NCI-H1048 (cell line): ENCODE measurements around the gene C3orf18.

Experiments
- DNase-seq: peaks from one replicate; lab custom pipeline; 2025; lab: John Stamatoyannopoulos, UW

The C3orf18 gene

DNA sequence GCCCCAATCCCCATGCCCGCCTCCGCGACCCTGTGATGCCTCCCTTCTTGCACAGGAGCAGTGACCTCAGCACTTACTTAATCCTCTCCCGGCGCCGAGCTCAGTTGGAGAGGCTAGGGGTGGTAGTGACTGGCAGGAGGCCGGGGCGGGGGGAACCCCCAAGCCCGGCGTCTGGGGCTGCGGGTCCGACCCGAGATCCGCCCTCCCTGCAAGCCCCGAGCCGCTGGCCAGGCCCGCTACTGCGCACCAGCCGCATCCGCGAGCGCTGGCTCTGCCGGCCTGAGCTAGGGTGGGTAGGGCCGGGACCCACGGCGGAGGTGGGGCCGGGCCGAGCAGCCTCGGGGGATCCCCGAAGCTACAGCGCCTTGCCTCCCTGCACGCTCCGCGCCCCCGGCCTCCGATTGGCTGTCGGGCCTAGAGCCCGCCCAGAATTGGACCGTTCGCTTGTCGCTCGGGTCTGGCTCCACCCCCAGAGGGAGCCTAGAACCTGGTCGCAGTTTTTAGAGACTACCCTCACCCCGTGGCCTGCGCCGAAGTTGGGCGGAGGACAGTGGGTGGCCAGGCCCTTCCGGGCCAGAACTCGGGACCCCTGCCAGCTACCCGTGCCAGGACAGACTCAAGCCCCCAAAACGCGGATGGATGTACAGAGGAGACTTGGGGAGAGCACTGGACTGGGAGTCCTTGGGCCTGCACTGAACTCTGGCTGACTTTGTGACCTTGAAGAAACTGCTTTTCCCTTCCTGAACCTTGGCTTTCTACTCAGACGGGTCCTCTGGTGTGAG is at the start of gene C3orf18:
TSS of gene C3orf18 (minus strand) at position 362 of the 782 bp plus-strand sequence. CDS start 2,048 bp downstream, outside the sequence.
- DNase-seq, result no peak

DNA sequence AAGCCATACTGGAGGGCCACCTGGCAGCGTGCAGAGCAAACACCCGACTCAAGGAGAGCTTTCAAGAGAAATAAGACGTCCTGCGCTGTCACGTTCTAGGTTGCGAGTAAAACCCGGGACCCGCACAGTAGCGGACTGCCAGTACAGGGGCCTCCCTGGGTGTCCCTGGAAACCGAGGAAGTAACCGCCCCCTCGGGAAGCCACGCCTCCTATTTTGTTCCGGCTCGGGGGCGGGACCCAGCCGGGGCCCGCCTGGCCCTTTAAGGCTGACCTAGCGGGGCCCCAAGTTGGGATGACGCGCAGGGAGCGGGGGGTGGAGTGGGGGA is 49.2 kb upstream of the C3orf18 start:
- DNase-seq, result peak; percentile 78

DNA sequence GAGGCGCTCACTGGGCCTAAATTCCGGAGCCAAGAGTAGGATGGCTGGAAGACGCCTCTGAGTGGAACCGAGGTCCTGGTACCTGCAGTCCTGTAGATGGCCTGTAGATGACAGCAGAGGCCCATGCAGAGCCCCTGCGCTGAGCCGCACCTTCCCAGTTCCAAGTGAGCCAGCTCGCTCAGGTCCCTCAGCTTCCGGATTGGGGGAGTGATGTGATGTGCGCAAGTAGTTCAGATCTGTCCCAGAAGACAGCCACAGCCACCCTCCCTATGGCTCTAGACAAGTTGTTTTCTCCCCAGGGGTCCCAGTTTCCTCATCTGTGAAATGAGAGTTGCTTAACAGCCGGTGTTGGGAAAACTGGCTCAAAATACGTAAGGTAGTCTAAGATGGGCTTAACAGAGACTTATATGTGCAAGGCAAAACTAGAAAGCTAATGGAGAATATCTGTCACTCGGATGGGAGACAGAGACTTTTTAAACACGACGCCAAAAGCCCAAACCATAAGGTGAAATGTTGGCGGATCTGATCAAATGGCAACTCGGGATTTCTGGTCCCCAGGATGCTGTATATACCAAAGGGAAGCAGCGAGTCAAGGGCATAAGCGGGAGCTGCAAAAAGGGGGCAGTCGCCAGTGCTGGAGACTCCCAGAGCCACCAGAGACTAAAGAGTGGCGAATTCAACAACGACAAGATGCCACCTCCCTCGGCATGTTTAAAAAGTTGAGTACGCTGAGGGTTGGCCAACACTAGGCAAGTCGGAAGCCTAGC is 48.6 kb upstream of the C3orf18 start:
- peak; percentile 78 for DNase-seq

DNA sequence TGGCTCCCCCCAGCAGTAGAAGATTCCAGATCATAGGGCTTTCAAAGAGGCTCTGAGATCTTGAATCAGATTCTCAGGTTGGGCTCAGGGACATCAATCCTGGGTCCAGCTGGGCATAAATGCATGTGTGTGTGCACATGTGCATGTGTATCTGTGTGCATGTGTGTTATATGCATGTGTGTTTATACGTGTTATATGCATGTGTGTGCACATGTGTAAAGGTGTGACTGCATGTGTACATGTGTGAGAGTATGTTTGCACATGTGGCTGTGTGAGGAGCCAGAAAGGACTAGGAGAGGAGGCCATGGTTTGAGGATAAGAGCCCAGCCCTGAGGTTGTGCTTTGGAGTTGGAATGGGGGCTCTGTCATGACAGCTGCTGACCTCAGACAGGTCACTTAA is 47.6 kb upstream of the C3orf18 start:
- DNase-seq, result no peak

DNA sequence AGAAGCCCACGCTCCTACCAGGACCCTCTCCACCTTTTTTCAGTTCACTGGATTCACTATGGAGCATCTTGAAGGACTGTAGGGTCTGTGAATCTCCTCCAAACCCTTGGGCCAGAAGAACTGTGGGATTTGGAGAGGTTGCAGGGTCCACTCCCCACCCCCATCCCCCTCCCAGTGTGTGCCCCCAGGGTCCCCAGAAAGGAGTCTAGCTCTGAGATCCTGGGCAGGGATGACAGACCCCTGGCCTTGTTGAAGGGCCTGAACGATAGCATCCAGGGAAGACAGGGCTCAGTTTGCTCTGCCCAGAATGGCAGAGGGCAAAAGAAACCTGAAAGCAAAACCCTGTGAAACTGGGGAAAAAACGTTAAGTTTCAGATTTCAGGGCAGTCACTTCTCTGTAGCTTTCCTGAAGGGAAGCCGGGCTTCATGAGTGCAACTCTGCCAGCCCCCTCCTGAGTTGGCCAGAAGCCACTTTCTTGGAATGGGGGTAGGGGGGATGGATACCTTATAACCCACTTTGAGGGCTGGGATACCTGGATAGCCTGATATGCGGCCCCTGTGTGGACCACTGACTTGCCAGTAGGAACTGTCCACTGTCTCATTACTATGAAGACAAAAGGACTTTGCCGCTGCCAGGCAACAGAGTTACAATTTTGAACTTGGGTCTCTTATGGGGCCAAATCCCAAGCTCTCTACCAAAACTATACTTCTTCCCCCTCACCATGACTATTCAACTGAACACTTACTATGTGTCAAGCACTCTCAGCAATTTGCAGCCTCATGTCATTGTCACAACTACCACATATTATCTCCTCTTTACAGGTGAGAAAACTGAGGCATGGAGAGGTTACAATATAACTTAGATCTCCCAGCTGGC is 45.7 kb upstream of the C3orf18 start:
- DNase-seq, result no peak

DNA sequence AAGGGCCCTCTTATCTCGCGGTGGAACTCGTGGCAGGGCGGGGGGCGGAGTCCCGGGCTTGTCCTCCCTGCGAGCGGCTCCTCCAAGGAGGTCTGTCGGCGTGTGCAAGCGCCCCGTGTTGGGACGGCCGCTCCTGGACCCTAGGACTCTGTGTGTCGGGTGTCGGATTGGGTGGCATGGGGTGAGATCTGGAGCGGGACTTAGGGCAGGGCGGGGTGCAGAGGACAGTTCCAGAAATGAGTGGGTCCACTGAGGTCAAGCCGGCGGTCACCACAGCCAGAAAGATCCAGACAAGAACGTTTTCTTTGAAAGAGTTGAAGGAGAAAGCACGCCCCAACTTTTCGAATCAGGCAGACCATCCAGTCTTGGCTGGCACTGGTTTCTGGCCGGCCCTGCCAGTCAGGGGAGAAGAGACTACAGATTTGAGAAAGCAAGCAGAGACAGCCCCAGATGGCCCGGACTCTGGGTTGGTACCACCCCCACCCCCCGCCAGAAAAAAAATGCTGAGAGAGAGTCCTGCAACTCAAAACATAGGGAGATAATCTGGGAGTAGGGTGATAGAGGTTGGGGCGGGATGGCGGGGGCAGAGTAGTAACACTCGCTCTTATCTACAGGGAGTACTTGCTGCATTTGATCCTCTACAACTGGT is 44.8 kb upstream of the C3orf18 start:
- no peak for DNase-seq

DNA sequence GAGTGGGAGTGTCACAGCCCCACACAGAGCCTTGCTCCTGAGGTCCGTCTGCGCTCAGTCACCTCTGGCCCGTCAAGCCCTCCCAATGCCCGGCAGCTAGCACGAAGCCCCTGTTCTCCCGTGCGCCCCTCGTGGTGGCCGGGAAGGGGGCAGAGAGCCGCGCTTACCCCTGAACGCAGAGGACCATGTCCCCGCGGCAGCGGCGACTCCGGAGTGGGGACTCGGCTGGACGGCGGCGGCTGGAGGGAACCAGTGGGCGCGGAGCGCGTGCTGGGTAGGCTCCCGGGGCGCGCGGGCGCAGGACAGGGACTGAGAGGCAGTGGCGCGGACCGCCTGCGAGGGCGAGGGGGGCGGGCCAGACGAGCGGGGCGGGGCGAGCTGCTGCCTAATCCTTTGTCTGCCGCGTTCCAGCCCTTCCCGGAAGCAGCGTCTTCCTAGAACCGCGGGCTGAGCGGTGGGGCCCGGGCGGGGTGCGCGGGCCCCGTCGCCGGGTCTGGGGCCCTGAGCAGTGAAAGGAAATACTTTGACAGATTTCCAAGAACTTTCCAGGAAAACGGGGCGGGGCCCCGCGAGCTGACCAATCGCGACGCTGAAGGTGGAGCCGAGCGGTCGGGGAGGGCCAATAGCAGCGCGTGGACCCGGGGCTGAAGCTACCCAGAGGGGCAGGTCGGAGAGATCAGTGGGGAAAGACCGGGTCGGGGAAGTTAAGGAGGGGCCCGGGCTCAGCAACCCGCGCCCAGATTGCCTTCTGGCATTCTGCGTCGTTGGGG is 44.1 kb upstream of the C3orf18 start, which contains the start of gene CISH:
TSS of gene CISH (minus strand) at position 311 of the 770 bp plus-strand sequence. CDS start at position 187, 124 bp downstream.
- peak; percentile 92 for DNase-seq

DNA sequence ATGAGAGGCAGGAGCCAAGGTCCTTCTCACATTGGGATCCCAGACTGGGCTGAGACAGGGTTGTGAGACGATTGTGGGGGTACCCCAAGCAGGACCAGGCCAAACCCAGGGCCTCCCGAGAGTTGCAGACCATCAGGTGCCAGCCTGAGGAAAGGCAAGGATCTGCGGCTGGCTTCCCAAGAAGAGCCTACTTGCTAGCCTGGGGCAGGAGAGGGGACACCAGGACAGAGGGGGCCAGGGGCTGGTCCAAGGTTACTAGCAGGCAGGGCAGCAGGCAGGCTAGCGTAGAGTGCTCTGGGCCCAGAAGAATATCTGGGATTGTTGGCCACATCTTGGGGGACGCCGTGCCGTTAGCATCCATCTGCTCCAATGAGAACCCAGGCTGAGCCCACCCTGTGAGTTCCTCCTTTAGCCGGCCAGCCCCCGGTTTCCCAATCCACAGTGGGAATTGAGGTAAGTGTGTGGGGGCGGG is 43.5 kb upstream of the C3orf18 start:
- no peak for DNase-seq

DNA sequence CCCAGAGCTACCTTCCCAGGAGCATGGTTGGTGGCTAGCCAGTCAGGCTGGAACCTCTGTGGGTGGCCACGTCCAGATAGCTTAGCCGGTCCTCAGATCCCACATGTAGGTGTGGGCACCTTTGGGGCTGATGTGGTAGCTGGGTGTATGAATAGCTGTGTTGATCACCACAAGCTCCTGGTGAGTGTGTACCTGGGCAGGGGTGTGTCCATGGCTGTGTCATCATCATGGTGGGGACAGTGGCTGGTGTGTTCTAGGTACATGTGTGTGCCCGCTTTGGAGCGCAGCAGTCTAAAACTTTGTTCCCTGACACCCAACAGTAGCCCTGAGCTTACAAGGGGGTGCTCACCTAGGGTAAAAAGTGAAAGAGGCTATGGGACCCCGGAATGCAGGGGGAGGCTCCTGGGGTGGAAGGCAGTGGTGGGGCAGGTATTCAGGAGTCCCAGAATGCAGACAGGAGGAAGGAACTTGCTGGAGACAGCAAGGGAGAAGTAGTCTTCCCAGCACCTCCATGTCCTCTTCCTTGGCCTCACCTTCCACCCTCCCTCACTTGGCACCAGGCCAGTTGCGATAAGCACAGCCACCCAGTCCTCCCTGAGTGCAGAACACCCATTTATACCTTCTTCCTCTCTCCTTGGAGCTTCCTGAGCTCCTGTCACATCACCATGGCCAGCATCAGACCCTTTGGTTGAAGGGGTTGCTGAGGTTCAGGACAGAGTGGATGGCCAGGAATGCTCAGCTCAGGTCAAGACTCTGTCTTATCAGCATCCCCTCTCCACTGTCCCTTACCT is 42.8 kb upstream of the C3orf18 start:
- DNase-seq, result no peak

DNA sequence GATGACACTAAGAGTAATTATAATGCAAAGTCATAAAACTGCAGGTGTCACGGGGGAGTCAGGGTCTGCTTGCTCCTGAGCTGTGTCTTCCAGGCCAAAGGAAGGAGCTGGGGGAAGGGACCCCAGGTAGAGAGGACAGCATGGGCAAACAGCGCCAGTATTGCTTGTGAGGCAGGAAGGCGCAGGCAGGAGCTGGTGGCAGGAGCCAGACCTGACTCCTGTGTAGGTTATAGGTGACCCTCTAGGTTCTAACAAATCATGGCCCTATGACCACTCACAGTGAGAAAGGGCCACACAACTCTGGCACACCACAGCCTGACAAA is 42.2 kb upstream of the C3orf18 start:
- DNase-seq, result no peak

DNA sequence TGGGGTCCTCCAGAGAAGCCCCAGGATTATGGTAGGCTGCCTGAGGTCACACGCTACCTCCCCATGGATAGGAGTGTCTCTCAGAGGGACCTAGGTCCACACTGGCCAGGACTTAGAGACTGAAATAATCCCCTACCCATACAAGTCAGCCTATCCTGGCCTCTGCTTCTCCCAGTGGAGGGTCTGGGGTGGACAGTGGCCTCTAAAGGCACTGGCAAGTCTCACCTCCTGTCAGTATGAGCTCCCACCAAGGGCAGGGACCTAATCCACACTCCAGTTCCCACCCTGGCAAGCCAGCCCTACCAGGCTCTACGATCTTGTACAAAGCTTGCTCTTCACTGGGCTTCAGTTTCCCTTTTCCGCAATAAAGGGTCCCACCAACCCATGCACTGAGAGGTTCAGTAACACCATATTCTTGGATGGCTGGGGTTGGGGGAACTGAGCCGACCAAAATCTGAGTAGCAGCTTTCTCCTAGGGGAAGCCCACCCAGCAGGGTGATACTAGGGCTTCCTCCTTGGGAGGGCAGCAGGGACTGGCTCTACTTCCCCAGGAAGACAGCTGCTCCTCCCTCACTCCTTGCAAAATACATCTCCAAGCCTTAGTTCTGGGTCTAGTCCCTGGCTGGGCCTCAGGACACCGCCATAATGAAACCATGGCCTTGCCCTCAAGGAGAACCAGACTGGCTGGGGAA is 41.7 kb upstream of the C3orf18 start:
- no peak for DNase-seq

DNA sequence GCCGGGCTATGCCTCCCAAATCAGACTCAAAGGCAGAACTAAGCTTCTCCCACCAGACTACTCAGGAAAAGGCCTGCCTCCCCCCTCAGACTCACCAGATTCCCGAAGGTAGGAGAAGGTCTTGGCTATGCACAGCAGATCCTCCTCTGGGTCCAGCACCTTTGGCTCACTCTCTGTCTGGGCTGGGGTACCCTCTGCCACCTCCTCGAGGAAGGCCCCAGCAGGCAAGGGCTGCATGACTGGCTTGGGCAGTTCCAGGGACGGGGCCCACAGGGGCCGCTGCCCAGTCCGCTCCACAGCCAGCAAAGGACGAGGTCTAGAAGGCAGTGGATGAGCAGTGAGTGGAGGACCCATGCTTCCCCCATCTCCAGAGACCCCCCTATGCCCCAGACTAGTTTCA is 40.7 kb upstream of the C3orf18 start:
- no peak for DNase-seq

DNA sequence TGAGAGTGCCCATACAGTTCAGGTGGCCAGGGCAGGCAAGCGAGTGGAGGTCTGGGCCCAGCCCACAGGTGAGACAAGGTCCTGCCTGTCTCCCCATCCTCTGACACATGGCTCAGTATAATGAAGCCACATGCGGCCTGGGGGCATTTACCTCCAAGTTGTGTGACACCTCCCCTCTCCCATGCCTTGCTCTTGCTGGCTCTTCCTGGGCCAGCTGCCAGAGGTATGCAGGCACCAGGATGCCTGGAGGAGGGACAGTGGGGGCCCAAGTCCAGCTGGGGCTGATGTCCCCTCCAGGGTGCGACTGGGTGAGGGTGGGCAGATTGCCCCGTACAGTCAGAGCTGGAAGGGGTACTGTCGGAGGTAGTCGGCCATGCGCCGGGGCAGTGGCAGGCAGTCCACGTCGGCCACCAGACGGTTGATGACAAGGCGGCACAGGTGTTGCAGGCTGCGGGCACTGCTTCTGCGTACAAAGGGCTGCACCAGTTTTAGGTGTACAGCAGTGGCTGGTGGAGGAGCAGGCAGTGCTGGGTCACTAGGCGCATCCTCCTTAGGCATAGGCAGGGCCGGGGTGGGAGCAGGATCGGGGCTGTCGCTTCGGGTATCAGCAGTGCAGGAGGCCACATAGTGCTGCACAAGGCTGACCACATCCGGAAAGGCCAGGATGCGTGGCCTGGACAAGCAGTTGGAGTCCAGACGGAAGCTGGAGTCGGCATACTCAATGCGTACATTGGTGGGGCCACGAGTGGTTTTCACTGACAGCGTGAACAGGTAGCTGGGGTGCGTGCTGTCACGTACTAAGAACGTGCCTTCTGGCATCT is 39.9 kb upstream of the C3orf18 start:
- DNase-seq, result no peak

DNA sequence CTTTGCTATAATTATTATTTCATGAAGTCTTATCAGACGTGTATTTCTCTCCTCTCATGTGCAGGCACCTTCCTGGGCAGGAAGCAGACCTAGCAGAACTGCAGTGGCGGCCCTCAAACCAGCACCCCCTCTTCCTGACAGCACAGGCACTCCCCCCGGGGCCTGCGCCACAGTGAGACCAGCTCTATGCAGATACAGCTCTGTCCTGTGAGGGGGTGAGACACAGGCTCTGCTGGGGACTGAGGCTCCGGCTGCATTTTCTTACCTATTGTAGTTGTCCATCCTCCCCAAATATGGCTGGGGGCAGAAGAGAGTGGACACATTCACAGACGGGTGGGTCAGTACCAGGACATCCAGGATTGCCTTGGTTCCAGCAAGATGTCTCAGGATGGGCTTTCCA is 39.0 kb upstream of the C3orf18 start:
- no peak for DNase-seq

DNA sequence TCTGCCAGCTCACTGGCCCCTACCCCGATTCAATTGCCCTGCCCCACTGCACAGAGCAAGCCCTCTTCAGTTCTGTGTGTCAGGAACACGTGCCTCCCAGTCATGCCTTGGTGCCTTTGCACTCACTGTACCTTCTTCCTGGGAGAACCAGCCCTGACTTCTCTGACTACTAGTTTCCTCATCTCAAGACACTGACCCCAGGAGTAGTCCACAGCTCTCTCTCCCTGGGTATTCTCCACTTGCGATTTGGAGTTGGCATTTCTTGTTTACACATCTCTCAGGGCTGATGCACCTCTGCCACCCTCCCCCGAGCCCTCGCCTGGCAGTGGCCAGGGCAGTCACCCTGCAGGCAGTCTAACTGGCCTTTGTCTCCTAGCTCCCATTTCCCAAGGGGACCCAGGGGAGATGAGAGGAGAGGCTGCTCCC is 38.4 kb upstream of the C3orf18 start:
- no peak for DNase-seq

DNA sequence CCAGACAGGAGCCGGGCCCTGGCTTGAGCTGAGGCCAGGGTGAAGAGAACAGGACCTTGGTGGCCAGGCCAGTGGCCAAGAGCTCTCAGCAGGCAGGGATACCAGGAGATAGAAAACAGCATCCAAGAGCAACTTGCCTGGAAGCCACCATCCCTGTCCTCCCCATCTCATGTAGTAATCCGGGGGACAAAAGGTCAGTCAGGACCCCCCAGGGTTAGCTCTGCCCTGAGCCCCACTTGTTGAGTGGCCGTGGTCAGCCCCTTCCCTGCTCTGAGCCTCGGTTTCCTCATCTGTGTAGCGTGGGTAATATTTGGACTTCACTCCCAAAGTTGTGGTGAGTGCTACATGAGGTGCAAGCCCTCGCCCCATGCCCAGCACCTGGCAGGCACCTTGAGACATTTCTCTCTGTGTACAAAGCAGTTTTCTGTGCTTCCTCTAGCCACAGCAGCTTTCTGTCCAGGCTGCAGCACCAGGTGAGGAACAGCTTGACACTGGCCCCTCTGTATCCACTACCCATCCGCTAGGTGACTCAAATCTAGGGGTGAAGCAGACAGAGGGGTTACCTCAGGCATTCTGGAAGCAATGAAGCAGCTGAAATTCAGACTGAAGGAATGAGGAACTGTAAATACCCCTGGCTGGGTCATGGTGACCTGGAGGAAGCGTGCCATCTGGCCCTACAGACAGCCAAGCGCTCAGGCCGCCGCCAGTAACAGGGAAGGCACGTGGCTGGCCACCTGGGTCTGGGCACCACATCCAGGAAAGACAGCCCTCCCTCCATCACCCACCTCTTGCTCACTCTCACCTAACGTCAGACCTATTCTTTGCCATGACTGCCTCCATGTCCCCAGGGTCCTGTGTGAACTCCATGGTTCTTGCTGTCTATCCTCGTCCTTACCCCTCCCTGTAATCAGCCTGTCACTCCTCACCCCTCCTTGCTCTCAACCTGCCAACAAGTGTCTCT is 37.4 kb upstream of the C3orf18 start:
- no peak for DNase-seq

DNA sequence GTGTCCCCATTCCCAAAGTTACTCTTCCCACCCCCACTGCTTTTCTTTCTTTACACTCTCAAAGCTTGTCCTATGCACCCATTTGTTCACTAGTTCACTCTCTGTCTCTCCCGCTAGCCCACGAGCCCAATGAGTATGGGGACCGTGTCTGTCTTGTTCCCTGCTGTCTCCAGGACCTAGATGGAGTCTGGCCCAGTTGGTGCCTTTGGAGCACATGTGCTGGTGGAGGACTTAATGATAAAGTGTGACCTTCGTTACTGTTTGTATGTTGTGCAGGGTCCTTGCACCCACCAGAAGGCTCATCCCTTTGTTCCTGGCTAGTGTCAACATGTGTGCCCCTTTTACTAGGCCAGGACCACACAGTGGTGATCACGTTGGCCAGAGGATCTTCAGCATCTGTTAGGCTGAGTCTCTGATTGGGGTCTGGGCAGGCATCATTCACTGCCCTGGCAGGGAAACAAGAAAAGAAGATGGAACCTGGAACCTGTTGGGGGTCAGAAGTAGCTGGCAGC is 36.6 kb upstream of the C3orf18 start:
- DNase-seq, result no peak
